SK-N-SH (cell line): Measurements from ENCODE around the gene ZFP36L1.

Experiments used
- CHD2 ChIP-seq: fragments of 150-350 bp; IDR thresholded peaks from 2 replicates; pipeline ENCODE4 v1.6.1; 2018; ENCODE audit warnings: low read length; ENCODE audit not compliant: partially characterized antibody
- CTCF ChIP-seq: fragments of 200-600 bp; sonication (generic); IDR thresholded peaks from 2 replicates; pipeline ENCODE4 v1.6.1; 2017; ENCODE audit warnings: antibody characterized with exemption, mild to moderate bottlenecking, moderate library complexity
- ELF1 ChIP-seq: IDR thresholded peaks from 2 replicates; pipeline ENCODE4 v1.4.0; 2012
- FOXM1 ChIP-seq: IDR thresholded peaks from 2 replicates; pipeline ENCODE4 v1.4.0; 2012; ENCODE audit warnings: low read depth, mild to moderate bottlenecking
- GABPA ChIP-seq: IDR thresholded peaks from 2 replicates; pipeline ENCODE4 v1.4.0; 2012; ENCODE audit warnings: low read depth, mild to moderate bottlenecking
- IRF3 ChIP-seq: fragments of 150-350 bp; IDR thresholded peaks from 2 replicates; pipeline ENCODE4 v1.6.1; 2016; ENCODE audit warnings: mild to moderate bottlenecking, low read depth, low read length
- JUND ChIP-seq: IDR thresholded peaks from 2 replicates; pipeline ENCODE4 v1.4.0; 2012
- MAX ChIP-seq: IDR thresholded peaks from 2 replicates; pipeline ENCODE4 v1.4.0; 2012; ENCODE audit warnings: low read depth
- NFIC ChIP-seq: IDR thresholded peaks from 2 replicates; pipeline ENCODE4 v1.4.0; 2012; ENCODE audit warnings: borderline replicate concordance
- POLR2AphosphoS5 ChIP-seq: IDR thresholded peaks from 2 replicates; pipeline ENCODE4 v1.6.1; 2012; ENCODE audit warnings: low read depth, low read length
- REST ChIP-seq: IDR thresholded peaks from 2 replicates; pipeline ENCODE4 v1.6.1; 2012; ENCODE audit warnings: mild to moderate bottlenecking, low read depth, low read length, moderate library complexity
- USF1 ChIP-seq: IDR thresholded peaks from 2 replicates; pipeline ENCODE4 v1.4.0; 2012; ENCODE audit warnings: low read depth, borderline replicate concordance
- USF2 ChIP-seq: fragments of 150-350 bp; IDR thresholded peaks from 2 replicates; pipeline ENCODE4 v1.6.1; 2017; ENCODE audit warnings: antibody characterized with exemption, low read length, low read depth, borderline replicate concordance
- YY1 ChIP-seq: IDR thresholded peaks from 2 replicates; pipeline ENCODE4 v1.4.0; 2012; ENCODE audit warnings: low read depth, mild to moderate bottlenecking

- no peak for TF ChIP-seq CTCF
- no peak for TF ChIP-seq YY1
- TF ChIP-seq GABPA = no peak
- TF ChIP-seq FOXM1 = no peak
- TF ChIP-seq USF2 = no peak
- TF ChIP-seq CHD2 = no peak
- no peak for TF ChIP-seq ELF1
- no peak for TF ChIP-seq REST
- no peak for TF ChIP-seq MAX
- TF ChIP-seq JUND = no peak
- no peak for TF ChIP-seq USF1
- TF ChIP-seq POLR2AphosphoS5 = no peak
- TF ChIP-seq IRF3 = no peak
- no peak for TF ChIP-seq NFIC
Observed at GRCh38 chr14:68755016-68755353, 37.9 kb downstream of the ZFP36L1 start.
